ENCODE data around the gene PAX5.

The PAX5 gene

DNA sequence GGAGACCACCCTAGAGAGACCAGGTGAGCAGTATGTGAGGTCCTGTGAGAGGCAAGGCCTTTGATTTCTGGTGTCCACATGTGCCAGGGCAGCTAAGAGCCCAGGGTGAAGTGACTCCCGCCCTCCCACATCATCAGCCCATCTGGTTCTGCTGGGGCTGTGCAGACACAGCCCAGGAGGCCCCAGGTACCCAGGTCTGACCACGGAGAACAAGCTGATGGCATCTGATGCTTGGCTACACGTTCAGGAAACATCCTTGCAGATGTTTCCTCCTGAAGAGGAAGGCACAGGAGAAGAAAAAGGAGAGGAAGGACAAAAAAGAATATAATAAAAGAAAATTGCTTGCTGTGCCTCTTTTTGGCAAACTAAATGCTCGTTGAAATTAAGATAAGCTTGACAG is 225.8 kb downstream of the PAX5 start:
- no peak for TF ChIP-seq GATA1 (IDR thresholded peaks at IDR 0.05; ENCODE audit: low read depth, low read length)
- no peak for TF ChIP-seq POLR2A (IDR thresholded peaks at IDR 0.05; ENCODE audit: low read length)
- no peak for DNase-seq

DNA sequence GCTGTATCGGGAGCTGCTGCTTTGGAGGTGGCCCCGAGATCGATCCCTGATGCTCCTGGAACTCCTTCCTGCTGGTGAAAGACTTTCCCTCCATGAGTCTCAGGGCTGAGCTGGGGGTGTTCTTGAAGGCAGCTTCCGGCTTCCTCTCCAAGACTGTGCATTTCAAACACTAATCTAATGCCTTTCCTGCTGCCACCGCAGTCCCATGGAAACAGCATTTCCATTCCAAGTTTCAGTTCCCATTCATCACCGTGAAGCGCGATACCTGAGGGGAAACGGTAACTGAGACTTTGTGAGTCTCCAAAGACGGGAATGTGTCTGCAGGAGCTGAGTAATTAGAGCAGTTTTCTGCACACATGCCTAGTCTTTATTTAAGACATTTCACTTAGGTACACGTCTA is 230.1 kb downstream of the PAX5 start:
- no peak for DNase-seq
- TF ChIP-seq POLR2A (IDR thresholded peaks at IDR 0.05; ENCODE audit: low read length) (no peak), GATA1 (IDR thresholded peaks at IDR 0.05; ENCODE audit: low read depth, low read length) (no peak)

DNA sequence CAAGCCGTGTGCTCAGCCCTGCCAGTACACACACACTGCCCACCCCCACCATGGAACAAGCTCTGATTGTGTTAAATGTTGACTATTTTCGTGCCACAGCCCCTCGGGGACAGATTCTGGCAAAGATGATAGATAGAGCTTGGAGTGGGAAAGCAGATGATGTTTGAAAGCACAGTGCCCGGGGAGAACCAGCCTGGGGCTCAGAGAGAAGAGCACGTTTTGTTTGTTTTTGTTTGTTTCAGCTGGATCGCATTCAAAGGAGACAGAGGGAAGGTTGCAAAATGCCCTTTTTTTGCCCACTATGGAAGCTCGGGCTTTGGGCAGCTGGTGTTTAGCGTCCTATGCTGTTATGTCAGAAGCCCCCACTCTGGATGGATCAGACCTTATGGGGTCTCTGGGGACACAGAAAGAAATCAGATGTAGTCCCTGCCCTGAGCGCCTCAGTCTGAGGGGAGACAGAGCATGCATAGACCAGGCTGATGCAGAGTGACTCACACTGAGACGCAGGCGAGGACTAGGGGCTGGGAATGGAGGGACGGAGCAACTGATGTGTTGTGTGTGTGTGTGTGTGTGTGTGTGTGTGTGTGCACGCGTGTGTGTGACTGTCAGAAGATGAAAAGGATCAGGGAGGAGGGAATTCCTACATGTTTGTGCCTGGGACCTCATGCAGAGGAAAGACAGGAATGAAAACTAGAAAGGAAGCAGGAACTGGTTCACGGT is 231.7 kb downstream of the PAX5 start:
- TF ChIP-seq GATA1 (IDR thresholded peaks at IDR 0.05; ENCODE audit: low read depth, low read length) (no peak), POLR2A (IDR thresholded peaks at IDR 0.05; ENCODE audit: low read length) (no peak)
- DNase-seq: no peak

DNA sequence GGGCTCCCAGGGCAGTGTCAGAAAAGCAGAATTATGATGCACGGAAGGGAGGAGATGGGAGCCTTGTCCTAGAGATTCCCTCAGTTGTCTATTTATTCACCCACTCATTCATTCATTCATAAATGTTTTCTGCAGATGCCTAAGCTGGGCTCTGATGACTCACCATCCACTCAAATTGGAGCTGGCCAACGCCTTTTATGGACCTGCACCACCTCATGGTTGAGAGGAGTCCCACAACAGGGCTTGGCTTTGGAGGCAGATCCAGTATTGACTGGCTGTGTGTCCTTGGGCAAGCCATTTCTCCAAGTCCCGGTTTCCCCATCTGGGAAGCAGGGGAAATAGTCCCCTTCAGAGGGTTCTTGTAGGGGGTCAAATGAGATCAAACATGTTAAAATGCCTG is 233.6 kb downstream of the PAX5 start:
- TF ChIP-seq GATA1 (IDR thresholded peaks at IDR 0.05; ENCODE audit: low read depth, low read length) (no peak), POLR2A (IDR thresholded peaks at IDR 0.05; ENCODE audit: low read length) (no peak)
- no peak for DNase-seq

DNA sequence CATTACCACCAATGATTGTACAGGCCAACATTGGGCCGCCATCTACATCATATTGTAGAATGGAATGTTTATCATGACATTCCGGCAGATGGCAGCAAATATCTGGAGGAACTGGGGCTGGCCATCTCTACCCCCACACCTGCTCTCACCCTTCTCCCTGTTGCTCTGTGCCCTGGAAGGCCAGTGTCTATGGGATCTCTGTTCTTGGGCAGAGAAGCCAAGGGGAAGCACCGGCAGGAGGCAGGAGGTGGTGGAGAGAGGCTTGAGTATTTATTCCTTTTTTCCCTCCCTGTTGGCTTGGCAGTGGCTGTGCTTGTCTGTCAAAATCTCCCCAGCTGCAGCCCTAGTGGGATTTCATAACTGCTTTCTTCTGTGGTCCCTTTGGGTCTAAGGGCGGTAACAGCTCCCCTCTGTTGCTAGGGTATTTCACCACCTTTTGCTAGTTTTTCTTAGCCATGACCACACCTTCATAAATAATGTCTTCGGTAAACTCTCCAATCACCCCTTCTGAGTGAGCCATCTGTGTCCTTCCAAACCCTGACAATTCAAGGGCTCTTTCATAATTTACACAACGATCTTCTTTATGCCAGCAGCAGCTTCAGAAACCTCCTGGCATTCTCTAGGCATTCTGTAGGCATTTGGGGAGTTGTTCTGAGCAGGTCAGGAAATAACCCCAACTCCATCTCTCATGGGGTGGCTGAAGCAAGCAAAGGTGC is 235.6 kb downstream of the PAX5 start:
- TF ChIP-seq POLR2A (IDR thresholded peaks at IDR 0.05; ENCODE audit: low read length) (no peak), GATA1 (IDR thresholded peaks at IDR 0.05; ENCODE audit: low read depth, low read length) (no peak)
- no peak for DNase-seq

DNA sequence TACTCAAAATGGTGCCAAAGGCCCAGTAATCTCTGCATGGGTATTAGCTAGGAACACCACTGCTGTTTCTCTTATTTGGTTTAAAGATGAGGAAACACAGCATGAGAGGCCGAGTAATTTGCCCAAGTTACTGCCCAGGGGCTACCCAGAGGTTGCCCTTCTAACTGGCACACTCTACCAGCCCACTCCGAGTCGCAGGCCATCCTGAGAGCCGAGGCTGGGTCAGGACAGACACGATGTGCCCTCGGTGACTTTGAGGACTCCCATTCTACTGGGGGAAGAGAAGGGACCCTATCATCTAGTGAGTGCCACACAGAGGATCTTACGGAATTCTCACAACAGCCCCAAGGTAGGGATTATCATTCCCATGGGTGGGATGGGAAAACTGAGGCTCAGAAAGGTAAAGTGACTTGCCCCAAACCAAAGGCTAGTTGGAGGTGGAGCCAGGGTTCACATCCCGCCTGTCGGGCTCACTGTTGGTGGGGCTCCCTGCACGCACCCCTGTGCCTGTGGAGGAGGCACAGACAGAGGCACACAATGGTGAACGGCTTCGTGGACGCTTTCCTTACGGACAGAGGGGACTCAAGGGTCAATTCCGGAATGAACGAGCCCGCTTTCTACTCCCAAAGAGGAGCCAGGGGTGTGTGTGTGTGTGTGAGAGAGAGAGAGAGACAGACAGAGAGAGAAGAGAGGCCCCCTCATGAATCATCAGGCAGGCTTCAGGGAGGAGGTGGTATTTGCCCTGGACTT is 236.4 kb downstream of the PAX5 start:
- DNase-seq: no peak
- TF ChIP-seq GATA1 (IDR thresholded peaks at IDR 0.05; ENCODE audit: low read depth, low read length) (no peak), POLR2A (IDR thresholded peaks at IDR 0.05; ENCODE audit: low read length) (no peak)

DNA sequence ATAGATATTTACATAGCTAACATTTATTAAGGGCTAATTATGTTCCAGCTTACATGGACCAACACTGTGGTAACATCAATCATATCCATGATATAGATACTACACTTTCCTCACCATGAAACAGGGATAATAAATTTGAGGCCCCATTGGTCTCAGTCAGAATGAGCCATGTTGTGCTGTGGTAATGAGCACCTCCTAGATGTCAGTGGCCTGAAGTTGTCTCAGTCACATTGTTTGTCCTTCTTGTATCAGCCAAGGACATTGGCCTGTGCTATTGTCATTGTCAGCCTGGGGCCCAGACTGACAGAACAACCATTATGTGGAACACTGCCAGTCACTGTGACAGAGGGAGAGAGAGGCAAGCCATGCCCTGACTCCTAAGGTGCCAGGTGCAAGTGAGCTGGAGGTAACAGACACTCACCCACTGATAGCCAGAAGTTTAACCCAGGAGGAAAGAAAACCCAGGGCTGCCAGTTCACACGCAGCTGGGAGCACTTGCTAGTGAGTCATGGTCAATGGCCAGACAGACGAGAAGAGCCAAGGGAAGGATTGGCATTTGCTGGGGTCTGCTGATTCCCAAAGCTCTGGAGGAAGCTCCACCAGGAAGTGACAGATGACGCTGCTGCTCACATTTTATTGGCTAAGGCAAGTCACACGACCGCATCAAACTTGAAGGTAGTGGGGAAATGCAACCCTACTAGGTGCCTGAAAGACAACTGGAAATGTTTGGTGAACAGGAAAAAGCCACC is 237.2 kb downstream of the PAX5 start:
- no peak for TF ChIP-seq GATA1 (IDR thresholded peaks at IDR 0.05; ENCODE audit: low read depth, low read length)
- TF ChIP-seq POLR2A (IDR thresholded peaks at IDR 0.05; ENCODE audit: low read length): no peak
- DNase-seq: no peak

DNA sequence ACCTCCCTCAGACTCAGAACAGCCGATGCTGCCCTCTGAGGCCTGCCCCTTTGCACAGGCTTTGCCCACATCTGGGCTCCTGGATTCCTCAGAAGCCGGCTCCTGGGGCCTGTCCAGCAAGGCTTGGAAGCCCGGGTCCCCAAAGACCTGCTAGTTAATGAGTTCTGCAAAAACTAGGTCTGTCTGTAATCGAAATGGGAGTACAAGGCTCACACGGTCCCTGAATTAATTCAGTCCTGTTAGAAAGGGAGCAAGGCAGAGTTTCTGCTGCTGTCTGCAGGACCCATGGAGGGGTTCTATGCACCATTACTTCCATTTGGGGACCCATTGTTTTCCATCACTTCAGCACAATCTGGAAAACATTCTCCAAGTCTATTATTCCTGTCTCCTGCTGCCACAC is 239.6 kb downstream of the PAX5 start:
- no peak for DNase-seq

DNA sequence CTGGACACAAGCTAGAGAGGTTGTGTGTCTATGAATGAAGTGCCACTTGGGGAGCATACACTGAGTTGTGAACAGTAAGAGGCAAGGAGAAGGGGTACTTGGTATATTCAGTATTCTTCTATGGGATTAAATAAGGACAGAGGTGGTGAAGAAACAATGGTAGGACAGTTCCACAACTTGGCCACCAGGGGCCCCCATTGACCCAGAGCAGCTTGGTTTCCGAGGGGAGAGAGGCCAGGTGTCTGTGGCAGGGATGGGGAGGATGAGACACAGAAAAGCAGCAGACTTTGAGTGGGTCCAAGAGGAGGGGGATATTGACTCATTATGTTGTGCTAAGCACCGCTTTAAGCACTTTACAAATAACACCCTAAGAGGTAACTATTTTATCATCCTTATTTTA is 240.8 kb downstream of the PAX5 start:
- TF ChIP-seq GATA1 (IDR thresholded peaks at IDR 0.05; ENCODE audit: low read depth, low read length): no peak
- no peak for TF ChIP-seq POLR2A (IDR thresholded peaks at IDR 0.05; ENCODE audit: low read length)
- peak; percentile 25 to 31 for DNase-seq

More for the DNA sequence above, 239.6 kb downstream of the PAX5 start:
- no peak for TF ChIP-seq GATA1 (IDR thresholded peaks at IDR 0.05; ENCODE audit: low read depth, low read length)
- TF ChIP-seq POLR2A (IDR thresholded peaks at IDR 0.05; ENCODE audit: low read length): no peak

DNA sequence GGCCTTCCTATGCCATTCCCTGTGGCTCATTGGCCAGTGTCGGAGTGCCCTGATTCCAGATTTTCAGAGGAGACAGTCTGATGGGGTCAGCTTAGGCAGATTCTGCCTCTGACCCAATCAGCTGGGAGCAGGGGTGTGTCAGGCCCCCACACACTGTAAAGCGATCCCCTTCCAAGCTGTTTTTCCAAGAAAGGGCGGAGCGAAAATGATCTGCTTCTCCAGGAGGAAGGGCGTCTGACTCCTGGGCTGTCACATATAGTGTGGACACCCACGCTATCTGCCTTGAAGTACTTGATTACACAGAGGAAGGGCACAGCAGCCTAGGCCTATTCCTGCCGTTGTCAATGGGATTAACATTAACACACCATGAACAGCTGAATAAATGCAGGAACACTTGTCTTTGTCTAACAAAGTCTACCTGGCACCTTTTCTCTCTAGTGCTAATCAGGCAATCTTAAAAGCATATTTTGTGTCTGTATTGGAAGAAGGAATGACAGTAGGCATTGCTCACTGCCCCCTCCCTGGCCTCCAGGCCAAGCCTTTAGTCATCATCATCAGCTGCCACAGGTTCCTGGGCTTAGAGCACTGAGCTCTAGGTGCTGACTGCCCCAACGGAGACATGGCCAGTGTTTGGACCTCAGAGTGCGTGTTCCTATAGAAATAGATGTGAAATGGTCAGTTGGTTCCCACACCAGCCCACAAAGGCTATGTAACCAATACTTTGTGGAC is 242.7 kb downstream of the PAX5 start:
- TF ChIP-seq GATA1 (IDR thresholded peaks at IDR 0.05; ENCODE audit: low read depth, low read length) (no peak), POLR2A (IDR thresholded peaks at IDR 0.05; ENCODE audit: low read length) (no peak)
- DNase-seq: no peak

DNA sequence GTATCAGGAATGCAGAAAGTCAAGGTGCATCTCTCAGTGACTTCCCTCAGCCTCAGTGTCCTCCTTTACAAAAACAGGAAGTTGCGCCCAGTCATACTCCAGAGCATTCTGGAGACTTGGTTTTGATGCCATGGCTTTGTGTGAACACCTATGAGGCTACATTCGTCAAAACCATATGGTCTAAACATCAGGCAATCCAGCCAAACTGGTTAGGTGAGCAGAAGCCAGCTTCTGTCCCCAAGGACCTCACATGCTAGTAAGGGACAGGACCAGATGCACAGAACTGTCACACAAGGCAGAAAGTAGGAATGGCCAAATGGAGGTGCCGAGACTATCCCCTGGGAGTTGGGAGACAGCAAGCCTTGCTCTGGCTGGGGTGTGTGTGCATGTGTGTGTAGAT is 244.2 kb downstream of the PAX5 start:
- no peak for TF ChIP-seq POLR2A (IDR thresholded peaks at IDR 0.05; ENCODE audit: low read length)
- TF ChIP-seq GATA1 (IDR thresholded peaks at IDR 0.05; ENCODE audit: low read depth, low read length): no peak
- no peak for DNase-seq

DNA sequence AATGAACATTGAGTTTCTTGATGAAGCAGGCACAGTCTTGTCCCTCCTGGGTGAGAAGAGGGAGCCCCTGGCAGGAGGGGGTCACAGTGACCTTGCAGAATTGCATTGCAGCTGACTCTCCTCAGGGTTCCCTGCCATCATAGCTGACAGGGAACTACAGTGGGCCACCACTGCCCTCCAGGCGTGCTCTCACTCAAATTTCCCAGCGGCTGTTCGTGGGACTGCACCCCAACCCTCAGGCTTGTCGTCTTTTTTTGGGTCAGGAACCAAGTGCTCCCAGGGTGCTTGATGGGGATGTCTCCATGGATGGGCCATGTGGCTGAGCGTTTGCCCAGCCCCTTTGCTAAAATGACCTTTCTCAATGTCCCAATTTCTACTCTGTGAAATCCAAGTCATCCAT is 245.5 kb downstream of the PAX5 start:
- no peak for TF ChIP-seq GATA1 (IDR thresholded peaks at IDR 0.05; ENCODE audit: low read depth, low read length)
- no peak for DNase-seq

DNA sequence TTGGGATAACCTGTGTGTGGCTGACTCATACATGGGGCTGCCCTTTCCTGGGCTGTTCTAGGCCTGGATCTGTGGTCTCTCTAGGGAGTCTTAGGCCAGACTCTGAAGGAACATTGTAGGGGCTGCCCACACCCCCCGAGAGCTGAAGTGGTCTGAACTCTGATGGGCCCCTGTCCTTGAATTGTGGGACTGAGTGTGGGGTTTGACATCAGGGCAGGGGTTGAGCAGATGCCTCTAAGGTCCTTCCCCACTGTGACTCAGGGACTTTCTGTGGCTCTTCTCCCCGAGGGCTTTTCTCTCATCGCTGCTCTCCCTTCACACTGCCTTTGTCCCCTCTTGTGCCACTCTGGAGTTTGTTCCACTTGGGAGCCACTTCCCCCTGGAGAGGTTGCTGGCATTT is 246.4 kb downstream of the PAX5 start:
- no peak for DNase-seq
- no peak for TF ChIP-seq POLR2A (IDR thresholded peaks at IDR 0.05; ENCODE audit: low read length)
- no peak for TF ChIP-seq GATA1 (IDR thresholded peaks at IDR 0.05; ENCODE audit: low read depth, low read length)
